ENCODE data around the gene SERHL2. TPM values are rescaled to one million over a fixed set of nuclear protein-coding genes. Genes with fewer than 3 reads are reported as not detected.
A peak's percentile ranks its signal among the peaks of the same experiment; 100 is the strongest.

SERHL2 gene
- total RNA-seq, 1 experiment from 2014 or later = 1.0 TPM

DNA sequence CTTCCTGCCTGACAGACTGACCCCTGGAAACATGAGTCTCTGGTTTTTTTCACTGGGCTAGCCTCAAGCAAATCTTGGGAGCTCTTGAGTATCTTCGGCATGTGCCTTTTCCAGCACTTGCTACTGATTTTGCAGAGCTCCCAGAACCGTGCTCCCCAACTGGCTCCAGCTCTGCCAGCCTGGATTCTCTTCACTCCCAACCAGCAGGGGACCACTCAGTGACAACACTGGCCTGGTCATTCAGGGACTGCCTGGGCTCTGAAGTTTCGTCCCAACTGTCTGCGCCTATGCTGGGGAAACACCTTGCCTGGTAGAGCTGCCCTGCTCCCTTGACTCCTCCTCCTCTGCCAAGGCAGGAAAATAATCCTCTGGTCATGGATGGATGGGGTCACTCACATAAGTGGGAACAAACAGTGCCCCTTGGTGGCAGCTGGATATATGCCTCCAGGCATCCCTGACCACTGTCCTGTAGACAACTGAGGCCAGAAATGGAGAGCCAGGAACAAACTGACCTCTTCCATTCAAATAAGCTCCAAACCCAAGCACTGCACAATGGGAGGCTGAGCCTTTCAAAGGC, 30.7 kb downstream of the SERHL2 start:
- Histone ChIP-seq H2BK12ac (ENCODE audit: insufficient read length, low read depth, low read length) (no peak overlapping the region), H2AFZ (ENCODE audit: low read length) (no peak overlapping the region), H3K18ac (ENCODE audit: insufficient read length, low read depth, low read length) (no peak overlapping the region), H4K5ac (ENCODE audit: insufficient read length, low read depth, low read length) (no peak overlapping the region), H3K9ac (ENCODE audit: extremely low read depth, insufficient read length, low read length) (no peak overlapping the region), H2BK15ac (ENCODE audit: low read depth, low read length) (no peak overlapping the region), H2AK5ac (ENCODE audit: insufficient read length, low read length) (no peak overlapping the region), H3K23me2 (ENCODE audit: insufficient read length, low read depth, low read length, poor library complexity, severe bottlenecking) (no peaks in the 10 kb centered on the region), H3K14ac (ENCODE audit: insufficient read depth, low read length) (no peak overlapping the region), H3K4me1 (ENCODE audit: insufficient read depth, low read length) (no peaks in the 10 kb centered on the region), H4K8ac (replicated peaks; ENCODE audit: insufficient read length, low read depth, low read length) (no peak overlapping the region), H2BK20ac (ENCODE audit: low read depth, low read length, poor library complexity, severe bottlenecking) (no peak overlapping the region), H3K79me2 (ENCODE audit: insufficient read depth, low read length) (no peaks in the 10 kb centered on the region; the same call in 1 of the 2 replicates), H4K91ac (ENCODE audit: insufficient read length, low read depth, low read length) (no peak overlapping the region), H3K23ac (ENCODE audit: insufficient read length, low read depth, low read length) (no peak overlapping the region), H3K56ac (ENCODE audit: insufficient read length, low read depth, low read length) (no peak overlapping the region), H3K4me2 (ENCODE audit: insufficient read depth, insufficient read length, low read length) (no peak overlapping the region), H3K4ac (ENCODE audit: low read depth, low read length) (no peak overlapping the region), H2BK120ac (ENCODE audit: low read depth, low read length, poor library complexity, severe bottlenecking) (no peak overlapping the region), H2BK5ac (ENCODE audit: insufficient read length, low read length) (no peak overlapping the region), H4K20me1 (ENCODE audit: control insufficient read depth, insufficient read depth, insufficient read length) (no peaks in the 10 kb centered on the region), H3K9me3 (ENCODE audit: control insufficient read depth, low read depth, low read length) (no peaks in the 10 kb centered on the region), H3K27ac (ENCODE audit: insufficient read length, low read depth, low read length) (no peak overlapping the region), H3K79me1 (ENCODE audit: insufficient read depth, low read depth, low read length, poor library complexity, severe bottlenecking) (no peaks in the 10 kb centered on the region), H3T11ph (ENCODE audit: low read length) (no peak overlapping the region), H3K27me3 (ENCODE audit: insufficient read depth, low read length) (no peaks in the 10 kb centered on the region)
- H3K4me1 Mint-ChIP-seq = peaks cover 8 to 11% of the 10 kb centered on the region in 2 experiments
- no peak for DNase-seq
- TF ChIP-seq, protein P1, sequence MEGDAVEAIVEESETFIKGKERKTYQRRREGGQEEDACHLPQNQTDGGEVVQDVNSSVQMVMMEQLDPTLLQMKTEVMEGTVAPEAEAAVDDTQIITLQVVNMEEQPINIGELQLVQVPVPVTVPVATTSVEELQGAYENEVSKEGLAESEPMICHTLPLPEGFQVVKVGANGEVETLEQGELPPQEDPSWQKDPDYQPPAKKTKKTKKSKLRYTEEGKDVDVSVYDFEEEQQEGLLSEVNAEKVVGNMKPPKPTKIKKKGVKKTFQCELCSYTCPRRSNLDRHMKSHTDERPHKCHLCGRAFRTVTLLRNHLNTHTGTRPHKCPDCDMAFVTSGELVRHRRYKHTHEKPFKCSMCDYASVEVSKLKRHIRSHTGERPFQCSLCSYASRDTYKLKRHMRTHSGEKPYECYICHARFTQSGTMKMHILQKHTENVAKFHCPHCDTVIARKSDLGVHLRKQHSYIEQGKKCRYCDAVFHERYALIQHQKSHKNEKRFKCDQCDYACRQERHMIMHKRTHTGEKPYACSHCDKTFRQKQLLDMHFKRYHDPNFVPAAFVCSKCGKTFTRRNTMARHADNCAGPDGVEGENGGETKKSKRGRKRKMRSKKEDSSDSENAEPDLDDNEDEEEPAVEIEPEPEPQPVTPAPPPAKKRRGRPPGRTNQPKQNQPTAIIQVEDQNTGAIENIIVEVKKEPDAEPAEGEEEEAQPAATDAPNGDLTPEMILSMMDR (conservative IDR thresholded peaks at IDR 0.05) = no peak
- H3K4me3 Mint-ChIP-seq = peak overlapping the region in 1 of 2 experiments; percentile 43; a peak in 2 of 5 replicates
- peaks cover 38 to 74% (median 59%) of the 10 kb centered on the region in 3 experiments for H3K36me3 Mint-ChIP-seq (ENCODE audit: insufficient read depth in 1 of 3, low read depth in 3 of 3)
- H3K27me3 Mint-ChIP-seq (ENCODE audit: low read depth) = no peaks in the 10 kb centered on the region
- 0 out of 7 replicates have a peak overlapping the region, but pooled peaks of 1 of the 3 experiments have one; percentile 39 for H3K27ac Mint-ChIP-seq
- WGBS (ENCODE audit: extremely low coverage, insufficient read length, low lambda C conversion rate) = no CpG with 5 or more reads among the region's 4 CpGs
- no peaks in the 10 kb centered on the region; a peak in 1 of 5 replicates for H3K9me3 Mint-ChIP-seq
